Activated CD4-positive, CD25-positive, alpha-beta regulatory T cell (primary cell): ENCODE data around the gene RGS9BP.
"Not testable (repeated sequence)": the region's sequence is repeated elsewhere in the genome, so short reads cannot be mapped to it uniquely, and the experiment has no call there.

Experiments
- DNase-seq, 4 experiments: peaks; one replicate each; lab custom pipeline; 2025; lab: John Stamatoyannopoulos, UW

The RGS9BP gene

GRCh38 chr19:32671883-32672593 lies 3.6 kb upstream of the RGS9BP start:
- DNase-seq: no peak

GRCh38 chr19:32672841-32673240 lies 2.8 kb upstream of the RGS9BP start:
- no peak for DNase-seq

- DNase-seq: no peak
Observed at GRCh38 chr19:32673573-32673972, 2.1 kb upstream of the RGS9BP start.

- DNase-seq: no peak
Observed at GRCh38 chr19:32674153-32674930, 1.3 kb upstream of the RGS9BP start.

GRCh38 chr19:32674931-32675719 lies 523 bp upstream of the RGS9BP start, which contains the start of gene ANKRD27:
ANKRD27 (minus strand) TSS chr19:32675180; CDS start chr19:32659015, 16,165 bp downstream.
- DNase-seq: peak; percentile 96 to 98 (median 98)

GRCh38 chr19:32676186-32676894 lies 692 bp downstream of the RGS9BP start:
- DNase-seq: no peak

GRCh38 chr19:32676895-32677359 lies 1.3 kb downstream of the RGS9BP start:
- DNase-seq: no peak

- DNase-seq: no peak
Observed at GRCh38 chr19:32677657-32678056, 2.0 kb downstream of the RGS9BP start.

- no peak for DNase-seq
Observed at GRCh38 chr19:32680986-32681385, 5.3 kb downstream of the RGS9BP start.

- DNase-seq: no peak
Observed at GRCh38 chr19:32682317-32682716, 6.7 kb downstream of the RGS9BP start.

GRCh38 chr19:32686847-32687475 lies 11.3 kb downstream of the RGS9BP start:
- no peak for DNase-seq

- DNase-seq: no peak
Observed at GRCh38 chr19:32687681-32688080, 12.0 kb downstream of the RGS9BP start.

GRCh38 chr19:32688311-32688710 lies 12.7 kb downstream of the RGS9BP start:
- no peak for DNase-seq

GRCh38 chr19:32691291-32691951 lies 15.8 kb downstream of the RGS9BP start, which contains the start of gene NUDT19:
NUDT19 (plus strand) TSS chr19:32691821; CDS start chr19:32691961, 140 bp downstream.
- DNase-seq: peak; percentile 54 to 71 (median 60)

- peak in 2 of 4 experiments; percentile 17 to 38 for DNase-seq
Observed at GRCh38 chr19:32691952-32692726, 16.5 kb downstream of the RGS9BP start.

GRCh38 chr19:32692727-32693061 lies 17.0 kb downstream of the RGS9BP start:
- no peak for DNase-seq

- not testable (repeated sequence) for DNase-seq
Observed at GRCh38 chr19:32693151-32694108, 17.8 kb downstream of the RGS9BP start.

- not testable (repeated sequence) for DNase-seq
Observed at GRCh38 chr19:32694316-32694715, 18.7 kb downstream of the RGS9BP start.

- DNase-seq: not testable (repeated sequence)
Observed at GRCh38 chr19:32694851-32695250, 19.2 kb downstream of the RGS9BP start.
